Measurements from ENCODE around the gene TBC1D22A. TPM values are rescaled to one million over a fixed set of nuclear protein-coding genes. Genes with fewer than 3 reads are reported as not detected.

The TBC1D22A gene
- polyA plus RNA-seq, 2 donors = 15.1 to 17.4 TPM

GRCh38 chr22:46894851-46895640 lies 132.6 kb downstream of the TBC1D22A start:
- H3K36me3 ChIP-seq (ENCODE audit: control insufficient read depth in 2 of 2, insufficient read depth in 2 of 2, low read length in 1 of 2) = peaks cover 2 to 26% of the 10 kb centered on the region in 2 donors
- 94 to 95% methylated on average over 15 of the region's 15 CpGs for WGBS, 2 donors
- peaks cover 0 to 6% of the 10 kb centered on the region in 2 donors for H3K4me1 ChIP-seq (ENCODE audit: control insufficient read depth in 2 of 2, insufficient read depth in 2 of 2, low read length in 1 of 2)
- no peaks in the 10 kb centered on the region for H3K9me3 ChIP-seq (ENCODE audit: control insufficient read depth in 2 of 2, insufficient read depth in 1 of 2, low read depth in 1 of 2, low read length in 1 of 2)
- H3K27me3 ChIP-seq (ENCODE audit: control insufficient read depth in 1 of 2, insufficient read depth in 2 of 2, low read length in 2 of 2) = no peaks in the 10 kb centered on the region
- no peak overlapping the region for H3K27ac ChIP-seq (ENCODE audit: low read depth in 2 of 2, low read length in 1 of 2)
- H3K4me3 ChIP-seq (ENCODE audit: low read depth in 1 of 2, low read length in 2 of 2) = no peak overlapping the region

GRCh38 chr22:46895753-46896152 lies 133.3 kb downstream of the TBC1D22A start:
- Histone ChIP-seq H3K4me1 (ENCODE audit: control insufficient read depth in 2 of 2, insufficient read depth in 2 of 2, low read length in 1 of 2) (peaks cover 0 to 6% of the 10 kb centered on the region in 2 donors), H3K4me3 (ENCODE audit: low read depth in 1 of 2, low read length in 2 of 2) (no peak overlapping the region), H3K9me3 (ENCODE audit: control insufficient read depth in 2 of 2, insufficient read depth in 1 of 2, low read depth in 1 of 2, low read length in 1 of 2) (no peaks in the 10 kb centered on the region), H3K27ac (ENCODE audit: low read depth in 2 of 2, low read length in 1 of 2) (no peak overlapping the region), H3K27me3 (ENCODE audit: control insufficient read depth in 1 of 2, insufficient read depth in 2 of 2, low read length in 2 of 2) (no peaks in the 10 kb centered on the region), H3K36me3 (ENCODE audit: control insufficient read depth in 2 of 2, insufficient read depth in 2 of 2, low read length in 1 of 2) (peaks cover 2 to 24% of the 10 kb centered on the region in 2 donors)
- WGBS, 2 donors = 79 to 83% methylated on average over 11 of the region's 11 CpGs

DNA sequence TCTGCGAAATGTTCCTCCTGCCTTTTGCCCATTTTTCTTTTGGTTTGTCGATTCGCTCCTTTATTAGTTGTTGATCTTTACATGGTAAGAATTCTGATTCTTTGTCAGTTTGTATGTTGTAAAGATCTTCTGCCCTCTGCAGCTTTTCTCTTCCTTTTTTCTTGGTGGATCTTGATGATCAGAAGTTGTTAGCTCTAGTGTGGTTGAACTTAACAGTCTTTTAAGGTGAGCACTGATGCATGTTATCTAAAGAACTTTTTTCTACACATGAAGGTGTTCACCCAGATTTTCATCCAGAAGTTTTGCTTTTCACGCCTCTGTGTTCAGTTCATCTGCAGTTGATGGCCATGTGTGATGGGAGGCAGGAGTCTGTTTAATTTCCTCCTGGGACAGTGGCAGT lies 133.7 kb downstream of the TBC1D22A start:
- Histone ChIP-seq H3K9me3 (ENCODE audit: control insufficient read depth in 2 of 2, insufficient read depth in 1 of 2, low read depth in 1 of 2, low read length in 1 of 2) (no peaks in the 10 kb centered on the region), H3K4me3 (ENCODE audit: low read depth in 1 of 2, low read length in 2 of 2) (no peak overlapping the region), H3K27ac (ENCODE audit: low read depth in 2 of 2, low read length in 1 of 2) (no peak overlapping the region), H3K36me3 (ENCODE audit: control insufficient read depth in 2 of 2, insufficient read depth in 2 of 2, low read length in 1 of 2) (peaks cover 4 to 22% of the 10 kb centered on the region in 2 donors), H3K4me1 (ENCODE audit: control insufficient read depth in 2 of 2, insufficient read depth in 2 of 2, low read length in 1 of 2) (peaks cover 0 to 6% of the 10 kb centered on the region in 2 donors), H3K27me3 (ENCODE audit: control insufficient read depth in 1 of 2, insufficient read depth in 2 of 2, low read length in 2 of 2) (no peaks in the 10 kb centered on the region)
- 92 to 96% methylated on average over 4 of the region's 4 CpGs for WGBS, 2 donors

- H3K36me3 ChIP-seq (ENCODE audit: control insufficient read depth in 2 of 2, insufficient read depth in 2 of 2, low read length in 1 of 2) = peaks cover 6 to 19% of the 10 kb centered on the region in 2 donors
- no peak overlapping the region for H3K4me3 ChIP-seq (ENCODE audit: low read depth in 1 of 2, low read length in 2 of 2)
- peaks cover 0 to 6% of the 10 kb centered on the region in 2 donors for H3K4me1 ChIP-seq (ENCODE audit: control insufficient read depth in 2 of 2, insufficient read depth in 2 of 2, low read length in 1 of 2)
- no peaks in the 10 kb centered on the region for H3K9me3 ChIP-seq (ENCODE audit: control insufficient read depth in 2 of 2, insufficient read depth in 1 of 2, low read depth in 1 of 2, low read length in 1 of 2)
- WGBS, 2 donors = 85 to 88% methylated on average over 13 of the region's 13 CpGs
- no peaks in the 10 kb centered on the region for H3K27me3 ChIP-seq (ENCODE audit: control insufficient read depth in 1 of 2, insufficient read depth in 2 of 2, low read length in 2 of 2)
- no peak overlapping the region for H3K27ac ChIP-seq (ENCODE audit: low read depth in 2 of 2, low read length in 1 of 2)
Observed at GRCh38 chr22:46896568-46897245, 134.3 kb downstream of the TBC1D22A start.

DNA sequence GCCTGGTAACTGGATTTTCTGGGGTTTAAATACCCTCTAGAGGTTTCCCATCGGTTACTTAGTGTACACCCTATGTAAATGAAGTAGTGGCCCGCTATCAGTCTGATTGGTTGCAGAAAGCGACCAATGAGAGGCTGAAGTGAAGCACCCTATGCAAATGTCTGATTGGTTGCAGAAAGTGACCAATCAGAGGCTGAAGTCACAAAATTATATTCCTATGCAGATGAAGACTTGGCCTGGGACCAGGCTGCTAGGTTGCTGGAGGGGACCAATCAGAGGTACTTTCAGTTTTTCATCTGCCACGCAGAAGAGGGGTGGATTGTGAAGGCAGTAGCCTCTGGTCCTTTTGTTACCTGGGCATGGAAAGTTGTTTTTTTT lies 134.8 kb downstream of the TBC1D22A start:
- Histone ChIP-seq H3K27me3 (ENCODE audit: control insufficient read depth in 1 of 2, insufficient read depth in 2 of 2, low read length in 2 of 2) (no peaks in the 10 kb centered on the region), H3K4me1 (ENCODE audit: control insufficient read depth in 2 of 2, insufficient read depth in 2 of 2, low read length in 1 of 2) (peaks cover 0 to 6% of the 10 kb centered on the region in 2 donors), H3K27ac (ENCODE audit: low read depth in 2 of 2, low read length in 1 of 2) (no peak overlapping the region), H3K36me3 (ENCODE audit: control insufficient read depth in 2 of 2, insufficient read depth in 2 of 2, low read length in 1 of 2) (peaks cover 6 to 19% of the 10 kb centered on the region in 2 donors), H3K9me3 (ENCODE audit: control insufficient read depth in 2 of 2, insufficient read depth in 1 of 2, low read depth in 1 of 2, low read length in 1 of 2) (no peaks in the 10 kb centered on the region), H3K4me3 (ENCODE audit: low read depth in 1 of 2, low read length in 2 of 2) (no peak overlapping the region)
- WGBS, 2 donors = 91 to 94% methylated on average over 4 of the region's 4 CpGs

GRCh38 chr22:46900549-46900948 lies 138.1 kb downstream of the TBC1D22A start:
- H3K4me3 ChIP-seq (ENCODE audit: low read depth in 1 of 2, low read length in 2 of 2) = no peak overlapping the region
- no peaks in the 10 kb centered on the region for H3K4me1 ChIP-seq (ENCODE audit: control insufficient read depth in 2 of 2, insufficient read depth in 2 of 2, low read length in 1 of 2)
- 88 to 89% methylated on average over 5 of the region's 5 CpGs for WGBS, 2 donors
- H3K27me3 ChIP-seq (ENCODE audit: control insufficient read depth in 1 of 2, insufficient read depth in 2 of 2, low read length in 2 of 2) = no peaks in the 10 kb centered on the region
- H3K9me3 ChIP-seq (ENCODE audit: control insufficient read depth in 2 of 2, insufficient read depth in 1 of 2, low read depth in 1 of 2, low read length in 1 of 2) = no peaks in the 10 kb centered on the region
- H3K27ac ChIP-seq (ENCODE audit: low read depth in 2 of 2, low read length in 1 of 2) = no peak overlapping the region
- H3K36me3 ChIP-seq (ENCODE audit: control insufficient read depth in 2 of 2, insufficient read depth in 2 of 2, low read length in 1 of 2) = peaks cover 8 to 12% of the 10 kb centered on the region in 2 donors

DNA sequence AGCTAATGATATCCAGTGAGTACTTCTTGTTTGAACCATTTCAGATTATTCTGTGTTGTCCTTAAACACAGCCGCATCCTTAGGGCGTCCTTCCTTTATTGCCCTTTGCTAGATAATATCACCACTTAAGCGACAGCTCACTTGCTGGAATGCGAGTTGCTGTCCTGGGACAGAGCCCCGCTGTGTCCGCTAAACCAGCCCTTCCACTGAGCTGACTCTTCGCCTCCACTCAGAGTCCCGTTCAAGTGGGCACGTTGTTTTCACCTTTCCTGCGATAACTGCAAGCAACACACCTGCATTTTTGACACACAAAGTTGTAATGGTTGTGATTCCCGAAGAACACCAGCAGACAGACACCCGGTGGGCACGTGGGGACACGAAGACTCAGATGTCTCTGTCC lies 140.0 kb downstream of the TBC1D22A start:
- WGBS, 2 donors = 92 to 93% methylated on average over 14 of the region's 14 CpGs
- no peak overlapping the region for H3K27ac ChIP-seq (ENCODE audit: low read depth in 2 of 2, low read length in 1 of 2)
- H3K36me3 ChIP-seq (ENCODE audit: control insufficient read depth in 2 of 2, insufficient read depth in 2 of 2, low read length in 1 of 2) = peaks cover 9 to 12% of the 10 kb centered on the region in 2 donors
- H3K27me3 ChIP-seq (ENCODE audit: control insufficient read depth in 1 of 2, insufficient read depth in 2 of 2, low read length in 2 of 2) = no peaks in the 10 kb centered on the region
- no peaks in the 10 kb centered on the region for H3K4me1 ChIP-seq (ENCODE audit: control insufficient read depth in 2 of 2, insufficient read depth in 2 of 2, low read length in 1 of 2)
- no peak overlapping the region for H3K4me3 ChIP-seq (ENCODE audit: low read depth in 1 of 2, low read length in 2 of 2)
- no peaks in the 10 kb centered on the region for H3K9me3 ChIP-seq (ENCODE audit: control insufficient read depth in 2 of 2, insufficient read depth in 1 of 2, low read depth in 1 of 2, low read length in 1 of 2)

DNA sequence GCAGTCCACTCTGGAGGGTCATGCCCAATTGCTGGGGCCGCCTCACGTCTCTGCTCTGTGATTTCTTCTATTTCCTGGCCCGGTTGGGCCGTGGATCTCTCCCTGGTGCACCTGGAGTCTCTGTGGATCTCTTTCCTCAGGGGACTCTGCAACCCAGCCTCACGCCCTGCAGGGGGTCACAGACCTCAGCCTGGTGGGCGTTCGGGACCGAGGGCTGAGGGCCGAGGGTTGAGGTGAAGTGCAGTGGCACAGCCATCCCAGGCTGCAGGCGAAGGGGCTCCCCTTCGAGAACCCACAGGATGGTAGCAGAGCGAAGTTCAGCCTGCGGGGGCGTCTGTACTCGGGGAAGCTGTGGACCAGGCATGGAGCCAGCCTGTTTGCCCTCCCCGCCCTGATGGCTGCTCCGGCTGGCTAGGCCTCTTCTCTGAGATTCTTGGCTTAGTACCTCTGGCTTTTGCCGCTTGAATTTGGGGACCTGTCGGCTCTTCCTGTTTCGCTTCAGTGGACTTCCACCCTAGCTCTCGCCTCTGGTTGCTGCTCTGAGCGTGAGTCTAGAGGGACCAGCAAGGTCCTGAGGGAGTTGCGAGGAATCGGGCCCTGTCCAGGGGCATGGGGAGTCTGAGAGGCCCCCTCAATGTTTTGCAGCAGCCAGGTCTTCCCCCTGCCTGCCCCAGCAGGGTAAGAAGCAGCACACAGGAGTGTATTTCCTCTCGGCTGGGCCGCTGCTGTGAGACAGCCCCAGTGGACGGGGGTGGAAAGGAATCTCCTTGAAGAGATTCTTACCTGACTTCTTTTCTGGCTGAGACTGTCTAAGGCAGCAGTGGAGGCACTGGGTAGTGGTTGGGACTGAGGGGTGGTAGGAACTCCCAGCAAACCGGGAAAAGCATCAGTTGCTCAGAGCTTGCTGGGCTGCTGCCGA lies 140.8 kb downstream of the TBC1D22A start:
- Histone ChIP-seq H3K36me3 (ENCODE audit: control insufficient read depth in 2 of 2, insufficient read depth in 2 of 2, low read length in 1 of 2) (peaks cover 12 to 13% of the 10 kb centered on the region in 2 donors), H3K27me3 (ENCODE audit: control insufficient read depth in 1 of 2, insufficient read depth in 2 of 2, low read length in 2 of 2) (no peaks in the 10 kb centered on the region), H3K4me3 (ENCODE audit: low read depth in 1 of 2, low read length in 2 of 2) (no peak overlapping the region), H3K27ac (ENCODE audit: low read depth in 2 of 2, low read length in 1 of 2) (no peak overlapping the region), H3K9me3 (ENCODE audit: control insufficient read depth in 2 of 2, insufficient read depth in 1 of 2, low read depth in 1 of 2, low read length in 1 of 2) (no peaks in the 10 kb centered on the region), H3K4me1 (ENCODE audit: control insufficient read depth in 2 of 2, insufficient read depth in 2 of 2, low read length in 1 of 2) (no peaks in the 10 kb centered on the region)
- WGBS, 2 donors = 90 to 92% methylated on average over 29 of the region's 29 CpGs

DNA sequence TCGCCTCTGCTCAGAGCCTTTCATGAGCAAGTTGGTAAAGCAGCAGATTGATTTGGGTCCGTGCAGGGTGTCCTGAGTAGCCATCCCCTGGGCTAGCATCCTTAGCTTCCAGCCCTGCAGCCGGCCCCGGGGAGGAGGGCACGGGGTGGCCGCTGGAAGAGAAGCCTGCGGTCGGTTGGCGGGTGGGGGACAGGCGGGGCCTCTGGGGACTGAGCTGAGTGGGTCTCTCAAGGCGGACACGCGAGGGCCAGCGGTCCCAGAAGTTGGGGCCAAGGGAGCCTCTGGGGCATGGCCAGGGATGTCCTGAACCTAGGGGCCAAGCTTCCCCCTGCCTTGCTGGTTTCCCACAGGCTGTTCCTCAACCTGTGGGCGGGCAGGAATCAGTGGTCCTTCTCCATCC lies 143.0 kb downstream of the TBC1D22A start:
- H3K4me3 ChIP-seq (ENCODE audit: low read depth in 1 of 2, low read length in 2 of 2) = no peak overlapping the region
- peaks cover 12 to 16% of the 10 kb centered on the region in 2 donors for H3K36me3 ChIP-seq (ENCODE audit: control insufficient read depth in 2 of 2, insufficient read depth in 2 of 2, low read length in 1 of 2)
- H3K4me1 ChIP-seq (ENCODE audit: control insufficient read depth in 2 of 2, insufficient read depth in 2 of 2, low read length in 1 of 2) = no peaks in the 10 kb centered on the region
- no peak overlapping the region for H3K27ac ChIP-seq (ENCODE audit: low read depth in 2 of 2, low read length in 1 of 2)
- WGBS, 2 donors = 95 to 97% methylated on average over 15 of the region's 15 CpGs
- H3K9me3 ChIP-seq (ENCODE audit: control insufficient read depth in 2 of 2, insufficient read depth in 1 of 2, low read depth in 1 of 2, low read length in 1 of 2) = no peaks in the 10 kb centered on the region
- no peaks in the 10 kb centered on the region for H3K27me3 ChIP-seq (ENCODE audit: control insufficient read depth in 1 of 2, insufficient read depth in 2 of 2, low read length in 2 of 2)
